Suprapubic skin (tissue), 4 donors: ENCODE data around the gene BMP8A.

Experiments
- CTCF ChIP-seq, 2 donors: fragments of 200-600 bp in 1 of 2; fragments of 450-650 bp in 1 of 2; sonication (generic) in 1 of 2; IDR thresholded peaks; one replicate each; pipeline ENCODE4 v1.5.1; 2016 to 2019; ENCODE audit warnings: antibody characterized with exemption in 2 of 2, mild to moderate bottlenecking in 1 of 2, moderate library complexity in 1 of 2
- POLR2A ChIP-seq, 2 donors: fragments of 450-650 bp; IDR thresholded peaks; one replicate each; pipeline ENCODE4 v1.6.1; 2017; ENCODE audit warnings: antibody characterized with exemption in 2 of 2, mild to moderate bottlenecking in 2 of 2, moderate library complexity in 2 of 2
- POLR2AphosphoS5 ChIP-seq, 3 donors: sonication (generic); formaldehyde crosslinking; IDR thresholded peaks; one replicate each; pipeline ENCODE4 v1.6.1; 2017; ENCODE audit warnings: antibody characterized with exemption in 3 of 3

GRCh38 chr1:39545531-39545930, 54.1 kb downstream of the BMP8A start:
- TF ChIP-seq POLR2AphosphoS5 (IDR thresholded peaks at IDR 0.05) (no peak), POLR2A (IDR thresholded peaks at IDR 0.05) (no peak), CTCF (IDR thresholded peaks at IDR 0.05) (no peak)
